NCI-H1105 (cell line): Measurements from ENCODE around the gene MAST4.

Source experiments
- DNase-seq: peaks from one replicate; lab custom pipeline; 2025; lab: John Stamatoyannopoulos, UW

The MAST4 gene

GRCh38 chr5:66993882-66994281, 397.7 kb downstream of the MAST4 start:
- no peak for DNase-seq

GRCh38 chr5:66994790-66995189, 398.6 kb downstream of the MAST4 start:
- DNase-seq, result no peak

- no peak for DNase-seq
These were observed 404.7 kb downstream of the MAST4 start for GRCh38 chr5:67000794-67001475.

GRCh38 chr5:67002832-67003684, 406.9 kb downstream of the MAST4 start:
- DNase-seq, result no peak

GRCh38 chr5:67003685-67003934, 407.4 kb downstream of the MAST4 start:
- DNase-seq, result no peak

- DNase-seq, result peak; percentile 57
These were observed 407.9 kb downstream of the MAST4 start for GRCh38 chr5:67003935-67004729.

GRCh38 chr5:67004730-67005350, 408.6 kb downstream of the MAST4 start:
- DNase-seq, result no peak

- no peak for DNase-seq
These were observed 409.7 kb downstream of the MAST4 start for GRCh38 chr5:67005737-67006499.

GRCh38 chr5:67006500-67006848, 410.3 kb downstream of the MAST4 start:
- DNase-seq, result no peak

GRCh38 chr5:67009028-67009427, 412.8 kb downstream of the MAST4 start:
- DNase-seq, result no peak

- no peak for DNase-seq
These were observed 414.7 kb downstream of the MAST4 start for GRCh38 chr5:67010684-67011409.

GRCh38 chr5:67011422-67011821, 415.2 kb downstream of the MAST4 start:
- DNase-seq, result no peak

- DNase-seq, result no peak
These were observed 416.0 kb downstream of the MAST4 start for GRCh38 chr5:67012171-67012570.

- DNase-seq, result no peak
These were observed 417.5 kb downstream of the MAST4 start for GRCh38 chr5:67013719-67014118.

- no peak for DNase-seq
These were observed 418.0 kb downstream of the MAST4 start for GRCh38 chr5:67014191-67014590.

GRCh38 chr5:67014957-67015400, 418.8 kb downstream of the MAST4 start:
- no peak for DNase-seq

- peak; percentile 42 for DNase-seq
These were observed 419.5 kb downstream of the MAST4 start for GRCh38 chr5:67015541-67016191.

GRCh38 chr5:67019065-67019845, 423.1 kb downstream of the MAST4 start:
- no peak for DNase-seq

- DNase-seq, result no peak
These were observed 424.0 kb downstream of the MAST4 start for GRCh38 chr5:67020096-67020615.
